ENCODE results near the gene INCENP.
"Not testable (repeated sequence)": the region's sequence is repeated elsewhere in the genome, so short reads cannot be mapped to it uniquely, and the experiment has no call there.

INCENP gene

GRCh38 chr11:62123669-62124185, at the start of gene INCENP:
INCENP (plus strand) TSS chr11:62124011; CDS start chr11:62128162, 4,151 bp downstream.
- DNase-seq (ENCODE audit: low read depth in 2 of 2), result peak; percentile 84 to 88

GRCh38 chr11:62075438-62075837, 48.4 kb upstream of the INCENP start:
- no peak for DNase-seq (ENCODE audit: low read depth in 2 of 2)

- no peak for DNase-seq (ENCODE audit: low read depth in 2 of 2)
These were observed 46.7 kb upstream of the INCENP start for GRCh38 chr11:62077132-62077531.

- DNase-seq (ENCODE audit: low read depth in 2 of 2), result peak; percentile 63 to 74
These were observed 42.2 kb upstream of the INCENP start for GRCh38 chr11:62081378-62082291.

- DNase-seq (ENCODE audit: low read depth in 2 of 2), result no peak
These were observed 41.5 kb upstream of the INCENP start for GRCh38 chr11:62082292-62082657.

GRCh38 chr11:62084801-62085200, 39.0 kb upstream of the INCENP start:
- not testable (repeated sequence) for DNase-seq (ENCODE audit: low read depth in 2 of 2)

GRCh38 chr11:62087694-62088093, 36.1 kb upstream of the INCENP start:
- no peak for DNase-seq (ENCODE audit: low read depth in 2 of 2)

GRCh38 chr11:62088331-62088933, 35.4 kb upstream of the INCENP start:
- no peak for DNase-seq (ENCODE audit: low read depth in 2 of 2)

- no peak for DNase-seq (ENCODE audit: low read depth in 2 of 2)
These were observed 20.7 kb upstream of the INCENP start for GRCh38 chr11:62103141-62103540.

- no peak for DNase-seq (ENCODE audit: low read depth in 2 of 2)
These were observed 19.8 kb upstream of the INCENP start for GRCh38 chr11:62103986-62104385.

- DNase-seq (ENCODE audit: low read depth in 2 of 2), result no peak
These were observed 18.8 kb upstream of the INCENP start for GRCh38 chr11:62104816-62105653.

- DNase-seq (ENCODE audit: low read depth in 2 of 2), result no peak
These were observed 18.1 kb upstream of the INCENP start for GRCh38 chr11:62105667-62106191.

- no peak for DNase-seq (ENCODE audit: low read depth in 2 of 2)
These were observed 15.6 kb upstream of the INCENP start for GRCh38 chr11:62108017-62108750.

GRCh38 chr11:62108971-62109404, 14.8 kb upstream of the INCENP start:
- no peak for DNase-seq (ENCODE audit: low read depth in 2 of 2)

GRCh38 chr11:62115085-62115694, 8.6 kb upstream of the INCENP start:
- DNase-seq (ENCODE audit: low read depth in 2 of 2), result no peak

- DNase-seq (ENCODE audit: low read depth in 2 of 2), result no peak
These were observed 7.4 kb upstream of the INCENP start for GRCh38 chr11:62116451-62116850.

- no peak for DNase-seq (ENCODE audit: low read depth in 2 of 2)
These were observed 4.2 kb upstream of the INCENP start for GRCh38 chr11:62119569-62119968.

GRCh38 chr11:62120001-62120400, 3.8 kb upstream of the INCENP start:
- DNase-seq (ENCODE audit: low read depth in 2 of 2), result no peak

- DNase-seq (ENCODE audit: low read depth in 2 of 2), result no peak
These were observed 3.4 kb upstream of the INCENP start for GRCh38 chr11:62120431-62120830.

GRCh38 chr11:62122076-62122475, 1.7 kb upstream of the INCENP start:
- DNase-seq (ENCODE audit: low read depth in 2 of 2), result no peak
